Loucy (cell line): ENCODE results near the gene ZNF438.

ENCODE experiments used
- CTCF ChIP-seq: fragments of 200-600 bp; sonication (generic); conservative IDR thresholded peaks from 2 replicates; pipeline ENCODE4 v1.5.1; 2014; ENCODE audit warnings: mild to moderate bottlenecking, antibody characterized with exemption, low read length
- EZH2phosphoT487 ChIP-seq: fragments of 200-600 bp; IDR thresholded peaks from 2 replicates; pipeline ENCODE4 v1.6.1; 2018; ENCODE audit warnings: antibody characterized with exemption, mild to moderate bottlenecking, moderate library complexity, borderline replicate concordance

DNA sequence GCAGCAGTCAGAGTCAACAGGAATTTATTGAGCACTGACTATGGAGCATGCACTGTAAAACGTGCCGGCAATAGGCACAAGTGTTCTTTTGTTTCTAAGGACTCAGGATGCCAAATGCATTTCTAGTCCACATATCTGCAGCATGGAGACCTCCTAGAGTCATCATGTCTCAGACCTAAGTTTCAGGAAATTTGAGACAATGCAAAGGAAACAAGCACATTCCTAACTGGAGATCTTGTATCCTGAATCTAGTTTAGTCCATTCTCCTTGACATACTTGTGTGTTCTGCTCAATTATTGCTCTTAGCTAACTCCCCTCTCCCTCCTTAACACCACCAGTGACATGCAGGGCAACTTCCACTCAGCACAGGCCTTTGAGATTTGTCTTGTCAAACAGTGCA is 173.2 kb downstream of the ZNF438 start:
- no peak for TF ChIP-seq CTCF
- no peak for TF ChIP-seq EZH2phosphoT487
